ENCODE measurements around the gene COL24A1. TPM values are rescaled to one million over a fixed set of nuclear protein-coding genes. Genes with fewer than 3 reads are reported as not detected.

COL24A1 gene
- total and polyA plus RNA-seq, 2 donors (not counting 3 experiments of a cell fraction or from before 2014, with no cell fraction given) = 0.03 TPM; not detected in 1

GRCh38 chr1:85962457-85962856 lies 194.1 kb downstream of the COL24A1 start:
- H3K79me2 ChIP-seq (ENCODE audit: control insufficient read depth, insufficient read depth, low read length) = no peaks in the 10 kb centered on the region
- H2AFZ ChIP-seq (ENCODE audit: low read depth, low read length) = no peak overlapping the region
- intact Hi-C loops (cut with micrococcal nuclease) (no loop called here), dilution Hi-C loops (cut with MboI; ENCODE audit: extremely low pct_ligation_motif_present, low sequenced_read_pairs) (no loop called here)
- ChIA-PET POLR2A (no interaction called here), CTCF (no interaction called here)
- TF ChIP-seq GATA2 (IDR thresholded peaks at IDR 0.05; ENCODE audit: insufficient read depth, insufficient read length, low read depth, low read length) = no peak
- no peak for TF ChIP-seq POLR2AphosphoS5 (IDR thresholded peaks at IDR 0.05; ENCODE audit: insufficient read depth, low read depth, low read length)
- TF ChIP-seq MAX (IDR thresholded peaks at IDR 0.05; ENCODE audit: insufficient read depth, insufficient read length) = no peak
- TF ChIP-seq CTCF (IDR thresholded peaks at IDR 0.05; ENCODE audit: extremely low read depth in 1 of 2, insufficient read depth in 1 of 2, low read depth in 1 of 2, low read length in 2 of 2) = no peak
- no peak for TF ChIP-seq EZH2 (IDR thresholded peaks at IDR 0.05; ENCODE audit: borderline replicate concordance, low read depth, low read length, severe bottlenecking)
- TF ChIP-seq POLR2A (IDR thresholded peaks at IDR 0.05; ENCODE audit: low read depth, low read length) = no peak
- no peak for TF ChIP-seq MYC (IDR thresholded peaks at IDR 0.05; ENCODE audit: low read depth, low read length)
- no peak for TF ChIP-seq FOS (IDR thresholded peaks at IDR 0.05; ENCODE audit: borderline replicate concordance, insufficient read depth, low read length)
- no peak for TF ChIP-seq JUN (IDR thresholded peaks at IDR 0.05; ENCODE audit: borderline replicate concordance, insufficient read depth, insufficient read length, low read depth)
- no peak for FAIRE-seq
- no peak overlapping the region for H3K9ac ChIP-seq (replicated peaks; ENCODE audit: extremely low read depth, insufficient read depth, low read length)
- H3K36me3 ChIP-seq (ENCODE audit: control insufficient read depth in 2 of 2, extremely low read depth in 1 of 2, insufficient read depth in 2 of 2, low read length in 2 of 2) = no peaks in the 10 kb centered on the region
- no peak overlapping the region for H3K27ac ChIP-seq (ENCODE audit: insufficient read depth, low read depth, low read length)
- H3K4me3 ChIP-seq (replicated peaks in 1 of 3; ENCODE audit: insufficient read depth in 1 of 3, low read depth in 1 of 3, low read length in 3 of 3) = no peak overlapping the region
- H3K4me2 ChIP-seq (ENCODE audit: insufficient read depth, low read length) = no peak overlapping the region
- BruUV-seq (replicated peaks) = no TSS peak
- no peaks in the 10 kb centered on the region for H3K4me1 ChIP-seq (ENCODE audit: control insufficient read depth, extremely low read depth, insufficient read depth, low read length)
- H3K9me3 ChIP-seq (replicated peaks; ENCODE audit: control insufficient read depth, insufficient read depth, low read length) = no peaks in the 10 kb centered on the region
- H3K9me1 ChIP-seq (replicated peaks; ENCODE audit: control insufficient read depth, extremely low read depth, insufficient read depth, low read length) = no peaks in the 10 kb centered on the region
- peaks cover 1 to 7% of the 10 kb centered on the region in 2 experiments for H3K27me3 ChIP-seq (ENCODE audit: control insufficient read depth in 2 of 2, insufficient read depth in 2 of 2, low read length in 2 of 2)
- no peak for DNase-seq (ENCODE audit: low read depth, low spot score)
- no peaks in the 10 kb centered on the region for H4K20me1 ChIP-seq (replicated peaks; ENCODE audit: control insufficient read depth, extremely low read depth, insufficient read depth, low read length)

All from endothelial cell of umbilical vein (primary cell).